ENCODE measurements around the gene NHEJ1.

DNA sequence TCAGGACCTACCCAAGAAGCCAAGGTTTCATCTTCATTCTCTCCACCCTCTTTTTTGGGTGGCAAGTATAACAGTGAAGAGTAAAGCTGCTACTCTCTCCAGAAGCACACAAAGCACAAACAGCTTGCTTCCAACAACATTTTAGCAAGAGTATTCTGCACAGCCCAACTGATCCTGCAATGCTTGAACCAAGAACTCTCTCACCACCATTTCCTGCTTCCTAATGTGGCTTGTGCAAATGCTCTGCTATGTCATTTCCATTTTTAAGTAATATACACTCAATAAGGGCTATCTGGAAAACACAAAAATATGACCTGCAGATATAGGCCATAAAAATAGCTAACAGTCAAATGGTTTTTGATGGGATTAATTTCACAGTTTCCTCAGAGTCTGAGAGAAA lies 75.8 kb downstream of the NHEJ1 start:
- TF ChIP-seq, protein P1, sequence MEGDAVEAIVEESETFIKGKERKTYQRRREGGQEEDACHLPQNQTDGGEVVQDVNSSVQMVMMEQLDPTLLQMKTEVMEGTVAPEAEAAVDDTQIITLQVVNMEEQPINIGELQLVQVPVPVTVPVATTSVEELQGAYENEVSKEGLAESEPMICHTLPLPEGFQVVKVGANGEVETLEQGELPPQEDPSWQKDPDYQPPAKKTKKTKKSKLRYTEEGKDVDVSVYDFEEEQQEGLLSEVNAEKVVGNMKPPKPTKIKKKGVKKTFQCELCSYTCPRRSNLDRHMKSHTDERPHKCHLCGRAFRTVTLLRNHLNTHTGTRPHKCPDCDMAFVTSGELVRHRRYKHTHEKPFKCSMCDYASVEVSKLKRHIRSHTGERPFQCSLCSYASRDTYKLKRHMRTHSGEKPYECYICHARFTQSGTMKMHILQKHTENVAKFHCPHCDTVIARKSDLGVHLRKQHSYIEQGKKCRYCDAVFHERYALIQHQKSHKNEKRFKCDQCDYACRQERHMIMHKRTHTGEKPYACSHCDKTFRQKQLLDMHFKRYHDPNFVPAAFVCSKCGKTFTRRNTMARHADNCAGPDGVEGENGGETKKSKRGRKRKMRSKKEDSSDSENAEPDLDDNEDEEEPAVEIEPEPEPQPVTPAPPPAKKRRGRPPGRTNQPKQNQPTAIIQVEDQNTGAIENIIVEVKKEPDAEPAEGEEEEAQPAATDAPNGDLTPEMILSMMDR (IDR thresholded peaks at IDR 0.05 in 2 of 3, conservative IDR thresholded peaks at IDR 0.05 in 1 of 3; ENCODE audit: borderline replicate concordance in 1 of 3, insufficient read depth in 1 of 3, low read depth in 2 of 3, low read length in 2 of 3): no peak
- TF ChIP-seq FOSL1 (IDR thresholded peaks at IDR 0.05; ENCODE audit: low read depth) (no peak), POLR2A (IDR thresholded peaks at IDR 0.05; ENCODE audit: borderline replicate concordance, extremely low read depth, insufficient read depth, insufficient read length) (no peak), EZH2 (IDR thresholded peaks at IDR 0.05) (no peak), SP1 (IDR thresholded peaks at IDR 0.05; ENCODE audit: low read depth) (no peak), ELF1 (IDR thresholded peaks at IDR 0.05; ENCODE audit: borderline replicate concordance, low read depth) (no peak), ZFX (IDR thresholded peaks at IDR 0.05) (no peak), POLR2AphosphoS5 (IDR thresholded peaks at IDR 0.05; ENCODE audit: low read depth, low read length) (no peak)

Measured in HCT116 (cell line).